Thyroid gland (tissue), 4 donors: Measurements from ENCODE around the gene PTPMT1. TPM values are rescaled to one million over a fixed set of nuclear protein-coding genes. Genes with fewer than 3 reads are reported as not detected.

Source experiments
- DNase-seq, 2 donors: peaks; one replicate each; pipeline ENCODE4 v3.0.0-alpha.2; 2019
- H3K27ac ChIP-seq, 3 donors: fragments of 200-600 bp; sonication (generic); 1 replicate in 2 of 3; 2 replicates in 1 of 3; pipeline ENCODE4 v1.5.1; 2016 to 2019; ENCODE audit warnings: mild to moderate bottlenecking in 1 of 3, moderate library complexity in 1 of 3
- H3K27me3 ChIP-seq: fragments of 200-600 bp; sonication (generic); one replicate; pipeline ENCODE4 v1.5.1; 2019
- H3K36me3 ChIP-seq, 2 donors: fragments of 200-600 bp; sonication (generic); one replicate each; pipeline ENCODE4 v1.5.1; 2016 to 2019
- H3K4me1 ChIP-seq, 2 donors: fragments of 200-600 bp; sonication (generic); one replicate each; pipeline ENCODE4 v1.5.1; 2017 to 2019
- H3K4me3 ChIP-seq, 3 donors: fragments of 200-600 bp; sonication (generic); replicated peaks in 1 of 3; 1 replicate in 2 of 3; 2 replicates in 1 of 3; pipeline ENCODE4 v1.5.1; 2016; ENCODE audit warnings: mild to moderate bottlenecking in 1 of 3
- H3K9me3 ChIP-seq: fragments of 200-600 bp; sonication (generic); one replicate; pipeline ENCODE4 v1.5.1; 2017
- CTCF ChIP-seq, 6 experiments: fragments of 200-600 bp in 3 of 6; fragments of 450-650 bp in 3 of 6; sonication (generic) in 3 of 6; IDR thresholded peaks; one replicate each; pipeline ENCODE4 v1.5.1; 2016 to 2019; ENCODE audit warnings: antibody characterized with exemption in 6 of 6, mild to moderate bottlenecking in 2 of 6, inconsistent platforms in 1 of 6, moderate library complexity in 1 of 6
- POLR2A ChIP-seq, 2 donors: fragments of 450-650 bp; IDR thresholded peaks; one replicate each; pipeline ENCODE4 v1.6.1; 2017; ENCODE audit warnings: antibody characterized with exemption in 2 of 2, mild to moderate bottlenecking in 2 of 2, moderate library complexity in 1 of 2
- WGBS, 2 donors: methylation state at CpG; one replicate each; pipeline ENCODE4 v1.1.5; 2017; 5-methylcytosine and 5-hydroxymethylcytosine counted together
- intact Hi-C: fragments of 100-400 bp; cut with DNase I; formaldehyde crosslinking; loops from one replicate; pipeline ENCODE4 v1.15.1; 2023
- total RNA-seq, 4 donors: library from RNA; depleted of rRNA; stranded (reverse); fragments of >200 nt; gene quantifications; one replicate each; pipeline ENCODE4 v1.2.3, GENCODE V29; 2016

The PTPMT1 gene, protein sequence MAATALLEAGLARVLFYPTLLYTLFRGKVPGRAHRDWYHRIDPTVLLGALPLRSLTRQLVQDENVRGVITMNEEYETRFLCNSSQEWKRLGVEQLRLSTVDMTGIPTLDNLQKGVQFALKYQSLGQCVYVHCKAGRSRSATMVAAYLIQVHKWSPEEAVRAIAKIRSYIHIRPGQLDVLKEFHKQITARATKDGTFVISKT
- total RNA-seq: 100 to 1,000 TPM in 3 of 4 donors, 10 to 100 TPM in 1; 93.9 to 149 (median 125) TPM

DNA sequence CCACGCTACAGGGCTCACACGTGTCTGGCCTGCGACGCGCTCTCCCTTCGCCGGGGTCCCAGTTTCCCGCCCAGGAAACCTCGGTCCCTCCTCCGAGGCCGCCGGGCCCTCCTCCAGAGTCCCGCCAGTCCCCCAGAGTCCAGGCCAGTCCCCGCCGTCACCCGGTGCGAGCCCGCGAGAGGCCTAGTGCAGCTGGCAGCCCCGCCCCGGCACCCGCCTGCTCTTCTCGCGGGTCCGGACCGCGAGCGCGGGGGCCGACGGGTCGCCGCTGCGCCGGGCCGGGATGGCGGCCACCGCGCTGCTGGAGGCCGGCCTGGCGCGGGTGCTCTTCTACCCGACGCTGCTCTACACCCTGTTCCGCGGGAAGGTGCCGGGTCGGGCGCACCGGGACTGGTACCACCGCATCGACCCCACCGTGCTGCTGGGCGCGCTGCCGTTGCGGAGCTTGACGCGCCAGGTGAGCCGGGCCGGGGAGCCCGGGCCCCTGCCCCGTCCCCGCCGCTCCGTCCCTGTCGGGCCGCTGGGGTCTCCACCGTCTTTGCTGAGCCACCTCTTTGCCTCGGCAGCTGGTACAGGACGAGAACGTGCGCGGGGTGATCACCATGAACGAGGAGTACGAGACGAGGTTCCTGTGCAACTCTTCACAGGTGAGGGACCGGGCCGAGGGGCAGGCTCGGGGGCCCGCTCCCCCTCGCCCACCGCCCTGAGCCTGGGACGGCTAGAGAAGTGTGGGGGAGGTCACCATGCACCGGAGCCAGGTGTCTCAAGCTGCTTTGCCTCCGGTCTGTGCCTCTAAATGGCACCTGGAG, at the start of gene PTPMT1:
TSS of gene PTPMT1 (plus strand) at position 260 of the 809 bp plus-strand sequence. CDS start at position 284, 24 bp downstream.
- peaks cover 8 to 12% of the 10 kb centered on the region in 2 donors for H3K4me1 ChIP-seq
- whole genome bisulfite sequencing, 2 donors: 3 to 33% methylated on average over 1 to 14 of the region's 86 CpGs
- H3K27me3 ChIP-seq: no peaks in the 10 kb centered on the region
- intact Hi-C loops: no loop called here
- peak within 1 kb of the TSS; percentile 90 to 96 (median 91) for H3K4me3 ChIP-seq
- no peak for TF ChIP-seq CTCF (IDR thresholded peaks at IDR 0.05)
- TF ChIP-seq POLR2A (IDR thresholded peaks at IDR 0.05): peak; percentile 8 to 70
- peak within 1 kb of the TSS; percentile 57 to 76 (median 75) for H3K27ac ChIP-seq
- DNase-seq: peak; percentile 72 to 77
- H3K36me3 ChIP-seq: no peaks in the 10 kb centered on the region
- no peaks in the 10 kb centered on the region for H3K9me3 ChIP-seq

DNA sequence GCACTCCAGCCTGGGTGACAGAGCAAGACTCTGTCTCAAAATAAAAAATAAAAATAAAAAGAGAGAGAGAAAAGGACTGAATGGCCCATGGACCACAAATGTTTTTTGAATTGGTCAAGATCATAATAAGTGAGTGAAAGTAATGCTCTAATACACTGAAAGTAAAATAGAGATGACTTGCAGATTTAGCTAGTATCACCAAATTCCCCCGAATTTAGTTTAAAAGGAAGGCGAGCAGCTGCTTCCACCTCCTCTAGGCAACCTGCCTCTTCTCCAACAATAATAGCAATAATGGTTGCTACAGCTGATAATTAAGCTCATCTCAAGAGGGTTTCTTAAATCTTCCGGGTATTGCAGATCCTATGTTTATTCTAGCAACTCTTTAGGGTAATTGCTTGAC, 49.2 kb upstream of the PTPMT1 start:
- H3K4me3 ChIP-seq: no peak overlapping the region
- intact Hi-C loops: no loop called here
- peaks cover 30 to 69% of the 10 kb centered on the region in 2 donors for H3K4me1 ChIP-seq
- H3K9me3 ChIP-seq: no peaks in the 10 kb centered on the region
- DNase-seq: no peak
- TF ChIP-seq CTCF (IDR thresholded peaks at IDR 0.05) (no peak), POLR2A (IDR thresholded peaks at IDR 0.05) (no peak)
- H3K27me3 ChIP-seq: no peaks in the 10 kb centered on the region
- H3K36me3 ChIP-seq: no peaks in the 10 kb centered on the region
- WGBS, 2 donors: 73 to 75% methylated on average over 3 of the region's 3 CpGs
- H3K27ac ChIP-seq: no peak overlapping the region

DNA sequence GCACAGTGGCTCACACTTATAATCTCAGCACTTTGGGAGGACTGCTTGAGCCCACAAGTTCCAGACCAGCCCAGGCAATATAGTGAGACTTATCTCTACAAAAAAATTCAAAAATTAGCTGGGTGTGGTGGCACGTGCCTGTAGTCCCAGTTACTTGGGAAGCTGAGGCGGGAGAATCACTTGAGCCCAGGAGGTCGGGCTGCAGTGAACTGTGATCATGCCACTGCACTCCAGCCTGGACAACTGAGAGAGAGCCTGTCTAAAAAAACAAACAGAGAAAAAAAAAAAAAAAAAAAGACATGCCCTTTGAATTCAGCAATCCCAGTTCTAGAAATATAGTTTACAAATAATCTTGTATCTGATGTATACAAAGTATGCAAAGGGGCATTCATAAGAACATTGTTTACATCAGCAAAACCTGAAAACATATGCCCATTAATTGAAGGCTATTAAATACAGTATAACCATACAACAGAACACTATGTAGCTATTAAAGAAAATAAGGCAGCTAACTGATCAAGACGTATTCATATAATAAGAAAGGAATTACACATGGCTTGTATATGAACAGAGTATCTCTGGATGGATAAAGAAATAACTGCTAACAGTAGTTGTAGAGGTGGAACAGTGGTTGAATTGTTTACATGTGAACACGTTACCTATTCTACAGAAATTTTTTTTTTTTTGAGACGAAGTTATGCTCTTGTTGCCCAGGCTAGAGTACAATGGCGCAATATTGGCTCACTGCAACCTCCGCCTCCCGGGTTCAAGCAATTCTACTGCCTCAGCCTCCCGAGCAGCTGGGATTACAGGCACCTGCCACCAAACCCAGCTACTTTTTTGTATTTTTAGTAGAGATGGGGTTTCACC, 48.2 kb upstream of the PTPMT1 start:
- H3K4me1 ChIP-seq: peaks cover 36 to 72% of the 10 kb centered on the region in 2 donors
- intact Hi-C loops: no loop called here
- TF ChIP-seq CTCF (IDR thresholded peaks at IDR 0.05): no peak
- TF ChIP-seq POLR2A (IDR thresholded peaks at IDR 0.05): no peak

DNA sequence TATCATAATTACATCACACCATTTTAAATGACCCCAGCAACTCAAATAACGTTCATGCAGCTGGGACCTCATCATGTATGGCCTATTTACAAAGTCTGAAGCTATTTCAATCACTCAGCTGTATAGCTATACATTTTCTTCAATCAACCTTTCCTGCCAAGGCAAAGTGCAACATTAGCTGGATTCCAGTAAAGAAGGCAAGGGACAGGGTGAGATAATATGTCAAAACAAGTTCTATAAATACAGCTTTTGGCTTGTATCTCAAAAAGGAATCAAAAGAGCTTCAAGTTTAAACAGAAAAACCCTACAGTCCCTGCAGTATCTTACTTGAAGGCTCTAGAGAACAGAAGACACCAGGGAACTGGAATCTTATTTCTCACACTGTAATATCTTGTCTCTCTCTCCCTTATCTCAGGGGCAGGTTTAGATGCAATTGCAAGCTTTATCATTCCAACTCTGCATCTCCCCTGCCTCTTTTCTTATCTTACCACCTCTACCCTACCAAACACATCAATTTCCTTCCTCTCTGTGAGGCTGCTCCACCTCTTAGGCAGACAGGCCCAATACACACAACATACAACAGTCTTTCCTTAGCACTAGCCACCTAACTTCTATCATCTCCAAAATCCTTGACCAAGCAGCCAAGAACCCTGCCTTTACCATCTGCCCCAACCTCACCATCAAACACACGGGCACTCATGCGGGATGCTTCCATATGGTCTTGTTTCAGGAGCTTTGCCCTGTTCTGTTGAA, 47.0 kb upstream of the PTPMT1 start:
- H3K27ac ChIP-seq: no peak overlapping the region
- peaks cover 42 to 73% of the 10 kb centered on the region in 2 donors for H3K4me1 ChIP-seq
- no peaks in the 10 kb centered on the region for H3K27me3 ChIP-seq
- H3K4me3 ChIP-seq: no peak overlapping the region
- DNase-seq: no peak
- no peaks in the 10 kb centered on the region for H3K9me3 ChIP-seq
- TF ChIP-seq POLR2A (IDR thresholded peaks at IDR 0.05) (no peak), CTCF (IDR thresholded peaks at IDR 0.05) (no peak)
- intact Hi-C loops: no loop called here
- 75 to 82% methylated on average over 3 of the region's 3 CpGs for WGBS, 2 donors
- H3K36me3 ChIP-seq: no peaks in the 10 kb centered on the region

More for the DNA sequence above, 48.2 kb upstream of the PTPMT1 start:
- no peak overlapping the region for H3K4me3 ChIP-seq
- 85 to 89% methylated on average over 10 of the region's 10 CpGs for WGBS, 2 donors
- no peaks in the 10 kb centered on the region for H3K9me3 ChIP-seq
- DNase-seq: peak in 1 of 2 donors; percentile 16
- no peaks in the 10 kb centered on the region for H3K27me3 ChIP-seq
- H3K36me3 ChIP-seq: no peaks in the 10 kb centered on the region
- no peak overlapping the region for H3K27ac ChIP-seq
